Suprapubic skin (tissue), 4 donors: Measurements from ENCODE around the gene TRPM2.

Experiments used
- CTCF ChIP-seq, 2 donors: fragments of 200-600 bp in 1 of 2; fragments of 450-650 bp in 1 of 2; sonication (generic) in 1 of 2; IDR thresholded peaks; one replicate each; pipeline ENCODE4 v1.5.1; 2016 to 2019; ENCODE audit warnings: antibody characterized with exemption in 2 of 2, mild to moderate bottlenecking in 1 of 2, moderate library complexity in 1 of 2
- EP300 ChIP-seq: sonication (generic); formaldehyde crosslinking; IDR thresholded peaks from one replicate; pipeline ENCODE4 v1.6.1; 2017; ENCODE audit warnings: antibody characterized with exemption
- POLR2A ChIP-seq, 2 donors: fragments of 450-650 bp; IDR thresholded peaks; one replicate each; pipeline ENCODE4 v1.6.1; 2017; ENCODE audit warnings: antibody characterized with exemption in 2 of 2, mild to moderate bottlenecking in 2 of 2, moderate library complexity in 2 of 2
- POLR2AphosphoS5 ChIP-seq, 3 donors: sonication (generic); formaldehyde crosslinking; IDR thresholded peaks; one replicate each; pipeline ENCODE4 v1.6.1; 2017; ENCODE audit warnings: antibody characterized with exemption in 3 of 3

- no peak for TF ChIP-seq CTCF (IDR thresholded peaks at IDR 0.05)
- no peak for TF ChIP-seq POLR2AphosphoS5 (IDR thresholded peaks at IDR 0.05)
- no peak for TF ChIP-seq EP300
- TF ChIP-seq POLR2A (IDR thresholded peaks at IDR 0.05), result no peak
Observed at GRCh38 chr21:44418876-44419230, 65.4 kb downstream of the TRPM2 start.
